Esophagus (tissue), 2 donors: ENCODE data around the gene ACTRT2. TPM values are rescaled to one million over a fixed set of nuclear protein-coding genes. Genes with fewer than 3 reads are reported as not detected.

Experiments
- H3K27ac ChIP-seq, 2 donors: one replicate each; pipeline ENCODE4 v1.5.1; 2013; ENCODE audit warnings: low read depth in 2 of 2, mild to moderate bottlenecking in 2 of 2, inconsistent platforms in 1 of 2, low read length in 1 of 2, moderate library complexity in 1 of 2
- H3K27me3 ChIP-seq, 2 donors: one replicate each; pipeline ENCODE4 v1.6.1; 2013; ENCODE audit warnings: low read length in 2 of 2, control low read depth in 1 of 2, mild to moderate bottlenecking in 1 of 2; ENCODE audit not compliant: insufficient read depth in 2 of 2, control insufficient read depth in 1 of 2
- H3K36me3 ChIP-seq, 2 donors: one replicate each; pipeline ENCODE4 v1.6.1; 2013; ENCODE audit warnings: low read length in 1 of 2; ENCODE audit not compliant: control insufficient read depth in 2 of 2, insufficient read depth in 2 of 2
- H3K4me1 ChIP-seq, 2 donors: one replicate each; pipeline ENCODE4 v1.6.1; 2013; ENCODE audit warnings: low read length in 1 of 2; ENCODE audit not compliant: control insufficient read depth in 2 of 2, insufficient read depth in 2 of 2
- H3K4me3 ChIP-seq, 2 donors: one replicate each; pipeline ENCODE4 v1.5.1; 2013; ENCODE audit warnings: low read length in 2 of 2, mild to moderate bottlenecking in 2 of 2, low read depth in 1 of 2, moderate library complexity in 1 of 2
- H3K9me3 ChIP-seq, 2 donors: one replicate each; pipeline ENCODE4 v1.6.1; 2013; ENCODE audit warnings: mild to moderate bottlenecking in 2 of 2, low read depth in 1 of 2, low read length in 1 of 2, moderate library complexity in 1 of 2; ENCODE audit not compliant: control insufficient read depth in 2 of 2, insufficient read depth in 1 of 2
- WGBS, 2 donors: extraction: QIAGEN DNeasy Blood & Tissue Kit; methylation state at CpG; one replicate each; pipeline ENCODE4 v1.1.7; 2013; 5-methylcytosine and 5-hydroxymethylcytosine counted together
- polyA plus RNA-seq, 2 donors: library from polyadenylated mRNA; stranded (reverse); fragments of 200-250 nt; gene quantifications; one replicate each; pipeline ENCODE4 v1.2.3, GENCODE V29; 2013
- donor health status: healthy with polysubstance abuse.
- donor health status: Bipolar disorder and iron deficiency.

ACTRT2 gene
- polyA plus RNA-seq, 2 donors = not detected

DNA sequence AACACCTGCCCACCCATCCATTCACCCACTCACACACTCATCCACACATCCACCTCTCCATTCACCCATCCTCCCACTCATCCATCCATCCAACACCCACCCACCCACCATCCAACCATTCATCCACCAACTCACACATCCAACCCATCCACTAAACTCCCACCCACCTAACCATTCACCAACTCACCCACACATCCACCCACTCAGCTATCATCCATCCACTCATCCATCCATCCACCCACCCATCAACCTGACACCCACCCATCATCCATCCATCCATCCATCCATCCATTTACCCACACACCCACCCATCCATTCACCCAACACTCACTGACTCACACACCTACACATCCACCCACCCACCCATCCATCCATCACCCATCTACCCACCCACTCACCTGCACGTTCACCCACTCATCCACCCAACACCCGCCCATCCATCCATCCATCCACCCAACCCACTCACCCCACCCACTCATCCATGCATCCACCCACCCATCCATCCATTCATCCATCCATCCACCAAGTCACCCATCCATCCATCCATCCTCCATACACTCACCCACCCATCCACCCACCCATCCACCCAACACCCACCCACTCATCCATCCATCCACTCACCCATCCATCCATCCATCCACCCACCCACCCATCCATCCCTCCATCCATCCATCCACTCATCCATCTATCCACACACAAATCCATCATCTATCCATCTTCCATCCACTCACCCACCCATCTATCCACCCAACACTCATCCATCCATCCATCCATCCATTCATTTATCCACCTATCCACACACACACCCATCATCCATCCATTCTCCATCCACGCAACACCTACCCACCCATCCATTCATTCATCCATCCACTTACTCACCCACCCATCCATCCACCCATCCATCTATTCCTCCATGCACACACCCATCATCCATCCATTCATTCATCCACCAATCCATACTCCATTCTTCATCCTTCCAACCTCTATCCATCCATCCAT, 30.3 kb downstream of the ACTRT2 start:
- Histone ChIP-seq H3K4me3 (no peak overlapping the region), H3K36me3 (no peaks in the 10 kb centered on the region), H3K4me1 (no peaks in the 10 kb centered on the region), H3K9me3 (peaks cover 0 to 7% of the 10 kb centered on the region in 2 donors), H3K27me3 (no peaks in the 10 kb centered on the region), H3K27ac (no peak overlapping the region)
- WGBS, 2 donors = 79 to 88% methylated on average over 3 of the region's 3 CpGs

DNA sequence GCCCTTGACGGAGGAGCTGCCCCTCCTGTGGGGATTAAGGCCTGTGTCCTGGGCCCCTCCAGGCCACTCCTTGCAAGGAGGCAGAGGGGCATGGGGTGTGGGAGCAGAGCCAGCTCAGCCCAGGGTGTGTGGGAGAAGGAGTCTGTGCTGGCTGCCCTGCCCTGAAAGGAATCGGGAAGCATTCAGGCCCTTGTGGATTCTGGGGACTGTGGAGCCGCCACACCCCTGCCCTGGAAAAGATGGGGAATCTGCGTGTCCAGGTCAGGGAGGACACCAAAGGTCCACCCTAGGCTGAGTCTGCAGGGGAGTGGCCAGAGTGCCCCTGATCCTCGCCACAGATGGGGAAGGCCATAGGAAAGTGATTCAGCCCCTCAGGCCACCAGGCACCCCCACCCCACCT, 31.2 kb downstream of the ACTRT2 start:
- 89 to 91% methylated on average over 4 to 5 of the region's 5 CpGs for WGBS, 2 donors
- H3K36me3 ChIP-seq = no peaks in the 10 kb centered on the region
- H3K4me1 ChIP-seq = no peaks in the 10 kb centered on the region
- no peak overlapping the region for H3K4me3 ChIP-seq
- H3K27ac ChIP-seq = no peak overlapping the region
- peaks cover 0 to 7% of the 10 kb centered on the region in 2 donors for H3K9me3 ChIP-seq
- H3K27me3 ChIP-seq = no peaks in the 10 kb centered on the region

DNA sequence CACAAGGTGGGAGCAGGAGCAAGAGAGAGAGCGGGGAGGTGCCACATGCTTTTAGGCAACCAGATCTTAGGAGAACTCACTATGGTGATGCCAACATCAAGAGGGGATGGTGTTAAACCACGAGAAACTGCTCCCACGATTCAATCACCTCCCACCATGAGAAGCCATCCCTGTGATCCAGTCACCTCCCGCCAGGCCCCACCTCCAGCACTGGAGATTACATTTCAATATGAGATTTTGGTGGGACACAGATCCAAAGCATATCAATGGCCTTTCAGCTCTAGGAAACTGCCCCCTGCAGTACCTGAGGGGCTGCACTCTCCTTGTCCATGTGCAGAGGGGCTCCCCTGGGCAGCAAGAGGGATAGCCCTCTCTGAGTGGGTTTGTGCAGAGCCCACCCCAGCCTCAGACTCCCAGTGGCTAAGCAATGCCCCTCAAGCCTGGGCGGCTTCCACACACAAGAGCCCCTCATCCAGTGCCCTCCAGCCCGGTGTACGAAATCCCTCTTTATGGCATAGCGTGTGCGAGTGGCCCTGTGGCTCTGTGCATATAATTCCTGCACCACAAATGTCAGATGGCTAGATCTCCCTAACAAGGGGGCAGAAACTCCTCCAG, 32.2 kb downstream of the ACTRT2 start:
- Histone ChIP-seq H3K4me1 (no peaks in the 10 kb centered on the region), H3K27ac (no peak overlapping the region), H3K4me3 (no peak overlapping the region), H3K9me3 (peaks cover 0 to 7% of the 10 kb centered on the region in 2 donors), H3K27me3 (no peaks in the 10 kb centered on the region), H3K36me3 (no peaks in the 10 kb centered on the region)
- WGBS, 2 donors = 87 to 91% methylated on average over 9 of the region's 9 CpGs

DNA sequence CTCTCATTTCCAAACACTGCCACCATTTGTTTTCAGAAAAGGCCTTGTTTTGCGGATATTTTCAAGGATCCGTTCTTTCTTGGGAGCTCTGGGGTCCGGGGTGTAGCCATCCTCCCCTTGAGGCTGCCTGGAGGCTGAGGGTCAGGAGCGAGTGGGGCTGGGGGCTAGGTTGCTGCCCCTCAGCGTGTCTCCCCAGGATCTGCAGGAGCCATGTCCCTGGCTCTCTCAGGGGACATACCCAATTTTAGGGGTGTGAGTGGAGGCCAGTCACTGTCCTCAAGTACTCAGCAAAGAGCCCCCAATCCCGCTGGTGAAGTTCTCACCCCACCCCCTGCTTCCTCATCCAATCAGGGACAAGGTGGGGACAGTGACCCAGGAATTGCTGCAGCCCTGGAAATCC, 32.7 kb downstream of the ACTRT2 start:
- Histone ChIP-seq H3K4me1 (no peaks in the 10 kb centered on the region), H3K27me3 (no peaks in the 10 kb centered on the region), H3K27ac (no peak overlapping the region), H3K9me3 (peaks cover 0 to 7% of the 10 kb centered on the region in 2 donors), H3K36me3 (no peaks in the 10 kb centered on the region), H3K4me3 (no peak overlapping the region)
- 79 to 82% methylated on average over 6 of the region's 6 CpGs for WGBS, 2 donors

DNA sequence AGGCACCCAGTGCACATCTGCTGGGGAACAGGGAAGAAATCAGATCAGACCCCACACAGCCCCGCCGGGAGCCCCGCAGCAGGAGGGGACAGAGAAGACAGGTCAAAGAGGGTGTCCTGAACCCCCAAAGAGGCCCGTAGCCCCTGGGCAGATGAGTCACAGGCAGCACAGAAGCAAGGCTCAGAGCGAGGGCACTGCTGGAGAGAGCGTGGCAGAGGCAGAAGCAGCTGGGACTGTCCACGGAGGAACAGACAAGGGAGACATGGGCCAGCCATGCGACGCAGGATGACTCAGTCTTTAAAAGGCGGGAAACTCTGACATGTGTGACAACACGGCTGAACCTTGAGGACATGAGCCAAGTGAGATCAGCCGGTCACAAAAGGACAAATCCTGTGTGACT, 33.2 kb downstream of the ACTRT2 start:
- H3K27ac ChIP-seq = no peak overlapping the region
- H3K27me3 ChIP-seq = no peaks in the 10 kb centered on the region
- H3K9me3 ChIP-seq = peaks cover 0 to 7% of the 10 kb centered on the region in 2 donors
- H3K4me3 ChIP-seq = no peak overlapping the region
- H3K4me1 ChIP-seq = no peaks in the 10 kb centered on the region
- 71 to 78% methylated on average over 12 of the region's 12 CpGs for WGBS, 2 donors
- H3K36me3 ChIP-seq = no peaks in the 10 kb centered on the region

DNA sequence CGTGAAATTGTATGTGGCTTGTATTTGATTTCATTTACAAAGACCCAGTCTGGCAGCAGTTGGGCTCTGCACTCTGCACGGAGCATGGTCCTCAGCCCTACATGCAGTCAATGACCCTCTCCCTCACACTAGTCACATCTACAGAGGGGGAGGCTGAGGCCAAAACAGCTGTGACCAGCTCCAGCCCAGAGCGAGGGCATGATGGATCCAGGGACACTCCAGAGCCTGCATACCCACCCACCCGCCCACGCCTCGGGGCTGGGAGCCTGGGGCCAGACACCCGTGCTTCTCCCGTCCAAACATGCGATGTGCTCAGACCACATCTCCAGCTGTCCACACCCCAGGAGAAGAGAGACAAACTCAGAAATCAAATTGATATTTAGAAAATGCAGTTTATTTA, 33.8 kb downstream of the ACTRT2 start:
- 66 to 73% methylated on average over 9 of the region's 9 CpGs for WGBS, 2 donors
- Histone ChIP-seq H3K4me1 (no peaks in the 10 kb centered on the region), H3K9me3 (peaks cover 0 to 7% of the 10 kb centered on the region in 2 donors), H3K36me3 (no peaks in the 10 kb centered on the region), H3K27ac (no peak overlapping the region), H3K27me3 (no peaks in the 10 kb centered on the region), H3K4me3 (no peak overlapping the region)

DNA sequence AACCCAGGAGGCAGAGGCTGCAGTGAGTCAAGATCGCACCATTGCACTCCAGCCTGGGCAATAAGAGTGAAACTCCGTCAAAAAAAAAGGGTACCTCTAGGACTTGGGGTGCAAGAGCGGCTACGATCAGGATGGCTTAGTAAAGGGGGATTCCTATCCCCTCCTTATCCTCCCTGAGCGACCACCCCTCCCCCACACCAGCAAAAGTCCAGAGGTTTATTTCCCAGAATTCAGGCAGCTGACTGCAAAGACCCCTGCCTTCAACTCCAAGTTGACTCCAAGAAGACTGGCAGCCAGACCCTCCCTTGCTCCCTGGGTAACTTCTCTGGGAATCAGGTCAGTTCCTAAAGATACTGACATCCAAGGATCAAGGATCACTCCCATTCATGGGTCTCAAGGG, 35.4 kb downstream of the ACTRT2 start:
- Histone ChIP-seq H3K4me1 (no peaks in the 10 kb centered on the region), H3K9me3 (peaks cover 0 to 7% of the 10 kb centered on the region in 2 donors), H3K4me3 (no peak overlapping the region), H3K27me3 (peaks cover 0 to 5% of the 10 kb centered on the region in 2 donors), H3K36me3 (no peaks in the 10 kb centered on the region), H3K27ac (no peak overlapping the region)
- WGBS, 2 donors = 91% methylated on average over 5 of the region's 5 CpGs

DNA sequence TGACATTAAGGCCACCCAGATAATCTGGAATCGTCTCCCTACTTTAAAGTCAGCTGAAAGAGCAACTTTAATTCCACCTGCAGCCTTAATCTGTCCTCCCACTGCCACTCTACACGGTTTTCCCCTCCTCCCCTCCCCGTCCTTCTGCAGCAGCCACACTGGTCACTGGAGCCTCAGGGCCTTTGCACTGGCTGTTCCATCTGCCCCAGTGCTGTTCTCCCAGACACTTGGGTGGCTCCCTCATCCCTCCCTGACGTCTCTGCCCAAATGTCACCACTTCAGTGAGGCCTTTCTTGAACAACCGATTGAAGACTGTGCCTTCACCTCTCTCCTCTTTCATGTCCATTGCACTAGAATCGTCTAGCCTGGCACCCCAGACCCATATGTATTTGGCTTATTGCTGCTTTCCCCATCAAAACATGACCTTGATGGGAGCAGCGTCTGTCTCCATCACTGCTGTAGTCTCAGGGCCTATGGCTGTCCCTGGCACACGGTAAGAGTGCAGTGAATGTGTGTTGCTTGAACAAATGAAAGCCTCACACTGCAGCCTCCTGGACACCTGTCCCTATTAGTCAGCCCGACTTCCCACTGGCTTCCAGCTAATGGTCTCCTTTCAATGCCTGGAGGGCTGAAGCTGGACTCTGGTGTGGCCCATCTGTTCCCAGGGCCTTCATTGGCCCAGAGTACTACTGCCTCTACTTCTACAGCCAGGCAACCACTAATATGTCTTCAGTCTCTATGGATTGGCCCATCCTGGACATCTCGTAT, 37.2 kb downstream of the ACTRT2 start:
- WGBS, 2 donors = 79 to 82% methylated on average over 10 of the region's 10 CpGs
- Histone ChIP-seq H3K27me3 (peaks cover 0 to 9% of the 10 kb centered on the region in 2 donors), H3K27ac (no peak overlapping the region), H3K4me3 (no peak overlapping the region), H3K36me3 (no peaks in the 10 kb centered on the region), H3K4me1 (no peaks in the 10 kb centered on the region), H3K9me3 (no peaks in the 10 kb centered on the region)

DNA sequence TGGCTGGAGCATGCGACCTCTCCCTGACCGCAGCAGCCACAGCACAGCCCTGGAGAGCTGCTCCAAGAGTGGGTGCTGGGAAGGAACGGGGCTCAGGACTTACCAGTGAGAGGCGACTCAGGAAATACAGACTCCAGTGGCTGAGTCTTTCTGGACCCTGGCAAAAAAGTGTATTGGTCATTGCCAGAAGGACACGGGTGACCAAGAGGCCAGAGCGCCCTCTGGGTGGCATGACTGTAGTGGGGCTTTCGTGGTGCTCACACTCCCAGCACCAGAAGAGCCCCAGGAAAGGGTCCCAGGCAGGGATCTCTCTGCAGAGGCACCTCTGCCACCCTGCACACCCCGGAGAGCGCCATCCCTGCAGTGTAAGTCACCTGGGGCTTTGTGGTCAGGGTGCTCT, 38.9 kb downstream of the ACTRT2 start:
- H3K27ac ChIP-seq = no peak overlapping the region
- no peaks in the 10 kb centered on the region for H3K36me3 ChIP-seq
- 76 to 82% methylated on average over 9 of the region's 9 CpGs for WGBS, 2 donors
- H3K4me3 ChIP-seq = no peak overlapping the region
- H3K4me1 ChIP-seq = no peaks in the 10 kb centered on the region
- H3K9me3 ChIP-seq = no peaks in the 10 kb centered on the region
- peaks cover 0 to 11% of the 10 kb centered on the region in 2 donors for H3K27me3 ChIP-seq
